Heart left ventricle (tissue), 13 donors: ENCODE data around the gene OPCML.

ENCODE experiments used
- POLR2A ChIP-seq, 2 donors: fragments of 450-650 bp; IDR thresholded peaks; one replicate each; pipeline ENCODE4 v1.6.1; 2017; ENCODE audit warnings: antibody characterized with exemption in 2 of 2, mild to moderate bottlenecking in 2 of 2, moderate library complexity in 2 of 2
- TF ChIP-seq, protein P1 (sequence below), 12 donors: fragments of 200-600 bp; sonication (generic) in 4 of 12; IDR thresholded peaks; one replicate each; pipeline versions ENCODE4 v1.5.0 to v1.8.0; 2018 to 2022; ENCODE audit warnings: antibody characterized with exemption in 12 of 12, mild to moderate bottlenecking in 5 of 12
- donor health status: ischemic (EF 13 %, LVEDD 7.1; RV severe dilation, severe dysfunction).
- donor health status: DM: no; HTN: yes; CAD: no.
- donor health status: DM: no; HTN: no; CAD: no.
- donor health status: ischemic (EF 25% LVEDD 6.9; RV normal size, moderate dysfunction).
- donor health status: ischemic (EF 25% LVEDD 5.7; RV mildly dilated, moderate dysfunction).
- donor health status: ischemic (EF 35%, LVEDD 5.7; RV mildly dilated, moderate dysfunction).
- donor health status: nonischemic (EF 11% LVEDD 7.7; RV severe dilation, severe dysfunction).
- donor health status: DM: yes; HTN: yes; CAD: no.
- donor health status: PGD.
- donor health status: ischemic (EF 29% LVEDD 5.4; RV normal size, mild dysfunction).
- donor health status: nonischemic (EF 23%, LVEDD 6.1; RV moderate dilation, normal function).

DNA sequence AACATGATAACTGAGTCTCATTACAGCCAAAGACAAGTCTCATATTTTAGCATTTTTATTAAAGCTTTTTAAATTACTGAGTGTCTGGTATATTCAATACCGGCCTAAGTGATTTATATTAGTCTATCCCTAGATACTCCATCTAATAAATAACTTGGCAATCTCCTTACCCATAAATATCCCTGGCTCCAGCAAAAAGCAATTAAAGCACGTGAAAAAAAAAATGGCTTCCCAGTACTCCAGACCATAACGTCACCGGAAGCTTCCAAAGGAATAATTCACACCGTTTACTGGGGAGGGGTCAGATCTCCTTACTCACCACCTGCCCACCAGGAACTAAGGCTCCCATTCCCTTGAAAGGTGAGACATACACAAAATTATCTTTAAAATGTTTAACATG lies 988.3 kb downstream of the OPCML start:
- TF ChIP-seq, protein P1, sequence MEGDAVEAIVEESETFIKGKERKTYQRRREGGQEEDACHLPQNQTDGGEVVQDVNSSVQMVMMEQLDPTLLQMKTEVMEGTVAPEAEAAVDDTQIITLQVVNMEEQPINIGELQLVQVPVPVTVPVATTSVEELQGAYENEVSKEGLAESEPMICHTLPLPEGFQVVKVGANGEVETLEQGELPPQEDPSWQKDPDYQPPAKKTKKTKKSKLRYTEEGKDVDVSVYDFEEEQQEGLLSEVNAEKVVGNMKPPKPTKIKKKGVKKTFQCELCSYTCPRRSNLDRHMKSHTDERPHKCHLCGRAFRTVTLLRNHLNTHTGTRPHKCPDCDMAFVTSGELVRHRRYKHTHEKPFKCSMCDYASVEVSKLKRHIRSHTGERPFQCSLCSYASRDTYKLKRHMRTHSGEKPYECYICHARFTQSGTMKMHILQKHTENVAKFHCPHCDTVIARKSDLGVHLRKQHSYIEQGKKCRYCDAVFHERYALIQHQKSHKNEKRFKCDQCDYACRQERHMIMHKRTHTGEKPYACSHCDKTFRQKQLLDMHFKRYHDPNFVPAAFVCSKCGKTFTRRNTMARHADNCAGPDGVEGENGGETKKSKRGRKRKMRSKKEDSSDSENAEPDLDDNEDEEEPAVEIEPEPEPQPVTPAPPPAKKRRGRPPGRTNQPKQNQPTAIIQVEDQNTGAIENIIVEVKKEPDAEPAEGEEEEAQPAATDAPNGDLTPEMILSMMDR (IDR thresholded peaks at IDR 0.05), result no peak
- TF ChIP-seq POLR2A (IDR thresholded peaks at IDR 0.05), result no peak
